ENCODE data around the gene EYA3. TPM values are rescaled to one million over a fixed set of nuclear protein-coding genes. Genes with fewer than 3 reads are reported as not detected.

EYA3 gene
- total and polyA plus RNA-seq, 11 donors, result 5.8 to 23.3 (median 17.4) TPM

DNA sequence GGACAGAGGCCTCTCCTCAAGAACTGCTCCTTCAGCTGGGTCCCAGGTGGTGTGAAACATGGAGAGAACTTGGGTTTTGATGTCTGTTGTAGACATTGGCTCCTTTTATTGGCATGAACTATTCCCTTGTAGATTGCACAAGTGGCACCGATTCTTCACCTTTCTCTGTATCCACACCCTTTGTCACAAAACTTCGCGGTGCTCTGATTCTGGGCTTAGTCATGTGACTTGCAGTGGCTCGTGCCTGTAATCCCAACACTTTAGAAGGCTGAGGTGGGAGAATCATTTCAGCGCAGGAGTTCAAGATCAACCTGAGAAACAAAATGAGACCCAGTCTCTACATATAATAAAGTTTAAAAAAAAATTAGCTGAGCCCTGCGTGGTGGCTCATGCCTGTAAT is 42.5 kb upstream of the EYA3 start:
- no peak overlapping the region for H3K4me3 ChIP-seq
- no peaks in the 10 kb centered on the region for H3K9me3 ChIP-seq
- intact Hi-C loops (cut with DNase I), result no loop called here
- DNase-seq, result no peak
- no peaks in the 10 kb centered on the region for H3K27me3 ChIP-seq
- ATAC-seq, result no peak
- peaks cover 0 to 47% (median 0%) of the 10 kb centered on the region in 12 donors for H3K4me1 ChIP-seq
- WGBS, 4 donors, result 78 to 81% (median 80%) methylated on average over 6 of the region's 6 CpGs
- H3K36me3 ChIP-seq, result no peaks in the 10 kb centered on the region
- no peak for TF ChIP-seq POLR2A (IDR thresholded peaks at IDR 0.05)
- TF ChIP-seq, protein P1, sequence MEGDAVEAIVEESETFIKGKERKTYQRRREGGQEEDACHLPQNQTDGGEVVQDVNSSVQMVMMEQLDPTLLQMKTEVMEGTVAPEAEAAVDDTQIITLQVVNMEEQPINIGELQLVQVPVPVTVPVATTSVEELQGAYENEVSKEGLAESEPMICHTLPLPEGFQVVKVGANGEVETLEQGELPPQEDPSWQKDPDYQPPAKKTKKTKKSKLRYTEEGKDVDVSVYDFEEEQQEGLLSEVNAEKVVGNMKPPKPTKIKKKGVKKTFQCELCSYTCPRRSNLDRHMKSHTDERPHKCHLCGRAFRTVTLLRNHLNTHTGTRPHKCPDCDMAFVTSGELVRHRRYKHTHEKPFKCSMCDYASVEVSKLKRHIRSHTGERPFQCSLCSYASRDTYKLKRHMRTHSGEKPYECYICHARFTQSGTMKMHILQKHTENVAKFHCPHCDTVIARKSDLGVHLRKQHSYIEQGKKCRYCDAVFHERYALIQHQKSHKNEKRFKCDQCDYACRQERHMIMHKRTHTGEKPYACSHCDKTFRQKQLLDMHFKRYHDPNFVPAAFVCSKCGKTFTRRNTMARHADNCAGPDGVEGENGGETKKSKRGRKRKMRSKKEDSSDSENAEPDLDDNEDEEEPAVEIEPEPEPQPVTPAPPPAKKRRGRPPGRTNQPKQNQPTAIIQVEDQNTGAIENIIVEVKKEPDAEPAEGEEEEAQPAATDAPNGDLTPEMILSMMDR (IDR thresholded peaks at IDR 0.05), result no peak
- no peak overlapping the region for H3K27ac ChIP-seq

DNA sequence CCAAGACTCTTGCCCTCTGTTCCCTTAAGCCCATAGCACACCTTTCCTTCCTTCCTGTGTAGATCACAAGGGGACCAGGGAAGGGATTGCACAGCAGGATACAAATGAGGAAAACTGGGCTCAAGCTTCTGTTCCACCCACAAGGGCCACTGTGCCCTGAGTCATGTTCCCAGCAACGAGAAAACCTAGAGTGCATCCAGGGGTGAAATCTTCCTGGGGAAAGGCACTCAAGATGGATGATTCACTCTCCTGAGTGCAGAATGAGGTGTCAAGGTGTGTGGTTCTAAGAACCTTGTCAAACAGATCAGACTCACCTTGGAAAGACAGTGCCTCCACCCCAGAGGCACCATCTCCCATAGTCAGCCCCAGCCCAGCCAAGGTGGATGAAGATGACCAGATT is 40.7 kb upstream of the EYA3 start:
- TF ChIP-seq, protein P1 (IDR thresholded peaks at IDR 0.05), result no peak
- TF ChIP-seq POLR2A (IDR thresholded peaks at IDR 0.05), result no peak
- peak in 3 of 4 donors; percentile 29 to 38 (median 32) for ATAC-seq
- H3K4me1 ChIP-seq, result peaks cover 0 to 45% (median 0%) of the 10 kb centered on the region in 12 donors

DNA sequence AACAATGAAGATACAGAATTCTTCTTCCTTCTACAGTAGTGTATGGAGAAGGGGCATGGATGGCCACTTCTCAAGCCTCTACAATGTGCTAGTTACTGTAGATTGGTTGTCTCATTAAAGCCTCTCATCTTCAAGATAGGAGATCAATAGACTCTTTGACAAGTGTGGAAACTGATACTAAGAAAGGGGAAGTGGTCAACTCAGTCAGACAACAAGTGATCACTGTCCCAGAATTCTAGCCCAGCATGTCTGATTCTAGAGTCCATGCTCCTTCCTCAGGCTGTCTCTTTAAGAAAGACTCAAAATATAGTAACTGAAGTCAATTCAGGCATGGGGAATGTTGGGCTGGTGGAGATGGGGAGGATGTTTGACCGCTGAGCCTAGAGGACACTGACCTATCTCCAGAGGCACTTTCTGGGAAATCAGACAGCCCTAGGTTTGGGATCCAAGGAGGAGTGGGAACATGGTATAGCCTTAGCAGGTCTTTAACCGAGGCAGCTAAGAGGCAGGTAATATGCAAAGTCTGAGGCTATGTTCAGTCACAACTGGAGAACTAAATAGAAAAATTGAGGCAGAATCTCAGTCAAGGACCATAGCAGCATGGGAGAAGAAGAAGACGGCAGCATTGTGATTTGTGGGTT is 39.3 kb upstream of the EYA3 start:
- no peak for ATAC-seq
- intact Hi-C loops (cut with DNase I), result no loop called here
- peak overlapping the region in 2 of 12 donors; percentile 24 to 93 for H3K27ac ChIP-seq

More for the DNA sequence above, 40.7 kb upstream of the EYA3 start:
- Histone ChIP-seq H3K36me3 (no peaks in the 10 kb centered on the region), H3K9me3 (no peaks in the 10 kb centered on the region), H3K27ac (peak overlapping the region in 1 of 12 donors; percentile 93), H3K4me3 (no peak overlapping the region), H3K27me3 (no peaks in the 10 kb centered on the region)
- intact Hi-C loops (cut with DNase I), result no loop called here
- no peak for DNase-seq
- WGBS, 4 donors, result 31 to 51% (median 42%) methylated on average over 1 of the region's 1 CpG

DNA sequence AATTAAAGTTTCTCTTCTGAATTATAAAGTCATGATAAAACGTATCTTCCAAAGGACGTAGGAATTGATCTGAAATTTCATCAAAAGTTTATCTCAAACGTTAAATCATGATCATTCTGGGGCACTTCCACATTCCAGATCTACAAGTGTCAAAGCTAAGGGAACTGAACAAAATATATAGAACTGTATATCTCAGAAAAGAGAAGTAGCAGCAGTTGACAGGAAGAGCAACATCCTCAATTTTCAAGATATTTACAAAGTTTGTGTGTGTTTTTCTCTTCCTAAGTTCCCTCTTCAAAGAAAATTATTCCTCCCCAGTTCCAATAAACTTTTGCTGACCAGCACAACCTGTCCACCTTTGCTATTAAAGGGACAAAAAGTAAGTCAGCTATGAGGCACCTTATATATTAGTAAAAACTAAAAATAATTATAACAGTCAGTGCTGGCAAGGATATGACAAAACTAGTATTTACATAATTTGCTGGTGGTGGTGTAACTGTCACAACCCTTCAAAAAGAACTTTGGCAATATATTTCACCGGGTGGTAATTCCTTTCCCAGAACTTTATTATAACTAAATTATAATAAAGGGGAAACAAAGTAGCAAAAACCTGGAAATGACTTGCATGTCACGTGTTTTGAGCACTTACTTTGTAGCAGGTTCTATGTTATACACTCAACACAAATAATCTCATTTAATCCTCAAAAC is 38.5 kb upstream of the EYA3 start:
- Histone ChIP-seq H3K27me3 (no peaks in the 10 kb centered on the region), H3K36me3 (no peaks in the 10 kb centered on the region), H3K4me3 (peak overlapping the region in 2 of 12 donors; percentile 27 to 36), H3K27ac (peak overlapping the region in 4 of 12 donors; percentile 35 to 93 (median 50)), H3K4me1 (peaks cover 0 to 56% (median 0%) of the 10 kb centered on the region in 12 donors), H3K9me3 (no peaks in the 10 kb centered on the region)
- TF ChIP-seq POLR2A (IDR thresholded peaks at IDR 0.05), result no peak
- TF ChIP-seq, protein P1 (IDR thresholded peaks at IDR 0.05), result no peak
- ATAC-seq (peak in 1 of 4 donors; percentile 54), DNase-seq (no peak)
- intact Hi-C loops (cut with DNase I), result no loop called here
- WGBS, 4 donors, result 72 to 78% (median 78%) methylated on average over 5 of the region's 5 CpGs

More for the DNA sequence above, 39.3 kb upstream of the EYA3 start:
- Histone ChIP-seq H3K36me3 (no peaks in the 10 kb centered on the region), H3K27me3 (no peaks in the 10 kb centered on the region), H3K4me1 (peaks cover 0 to 55% (median 0%) of the 10 kb centered on the region in 12 donors), H3K9me3 (no peaks in the 10 kb centered on the region), H3K4me3 (peak overlapping the region in 1 of 12 donors; percentile 5)
- 73 to 86% (median 78%) methylated on average over 3 of the region's 3 CpGs for WGBS, 4 donors
- TF ChIP-seq, protein P1 (IDR thresholded peaks at IDR 0.05), result no peak
- no peak for TF ChIP-seq POLR2A (IDR thresholded peaks at IDR 0.05)
- no peak for DNase-seq
